Measurements from ENCODE around the gene ZNF155.

The ZNF155 gene

DNA sequence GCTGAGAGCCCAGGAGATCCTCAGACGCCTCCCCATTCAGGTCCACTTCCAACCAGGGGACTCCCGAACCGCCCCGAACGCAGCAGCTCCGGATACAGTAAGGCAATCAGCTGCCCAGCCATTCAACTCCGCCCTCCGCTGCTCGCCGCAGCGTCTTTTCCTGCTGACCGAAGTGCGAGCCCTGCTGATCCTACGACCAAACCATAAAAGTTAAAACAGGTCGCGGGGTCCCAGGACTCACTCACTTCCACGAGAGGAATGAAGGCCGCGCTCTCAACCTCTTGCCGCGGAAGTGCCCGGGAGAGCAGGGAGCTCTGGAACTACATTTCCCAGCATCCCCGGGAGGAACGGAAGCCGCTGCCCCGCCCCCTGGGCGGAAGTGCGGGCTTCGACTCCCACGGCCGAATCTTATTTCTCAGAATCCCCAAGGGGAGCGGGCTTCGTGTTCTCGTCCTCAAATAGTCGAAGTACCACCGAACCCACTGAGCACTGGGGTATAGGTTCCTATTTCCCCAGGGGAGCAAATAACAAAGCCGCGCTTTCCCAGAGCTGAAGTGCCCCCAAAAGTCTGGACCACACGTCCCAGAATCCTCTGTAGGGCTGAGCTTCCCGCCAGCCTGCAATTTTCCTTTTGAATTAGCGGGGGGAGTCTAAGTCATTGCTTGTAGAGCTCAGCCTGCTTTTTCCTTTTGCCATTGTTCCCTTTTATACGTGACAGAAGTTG is 48.8 kb upstream of the ZNF155 start, which contains the start of gene ZNF45 (continued):
- TF ChIP-seq, protein P1, sequence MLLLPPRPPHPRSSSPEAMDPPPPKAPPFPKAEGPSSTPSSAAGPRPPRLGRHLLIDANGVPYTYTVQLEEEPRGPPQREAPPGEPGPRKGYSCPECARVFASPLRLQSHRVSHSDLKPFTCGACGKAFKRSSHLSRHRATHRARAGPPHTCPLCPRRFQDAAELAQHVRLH (tag by site-specific recombination; IDR thresholded peaks at IDR 0.05) = peak; percentile 94
- no peak for TF ChIP-seq ZNF121 (tag by site-specific recombination; IDR thresholded peaks at IDR 0.05)
- no peak for TF ChIP-seq HOXD13 (CRISPR knock-in tag; IDR thresholded peaks at IDR 0.05; ENCODE audit: borderline replicate concordance)
- peak; percentile 98 for TF ChIP-seq KLF16 (tag by site-specific recombination; IDR thresholded peaks at IDR 0.05)
- TF ChIP-seq ZSCAN30 (tag by site-specific recombination; IDR thresholded peaks at IDR 0.05) = peak; percentile 63
- peak; percentile 53 for TF ChIP-seq WT1 (tag by site-specific recombination; IDR thresholded peaks at IDR 0.05)
- no peak for TF ChIP-seq GFI1B (tag by site-specific recombination; IDR thresholded peaks at IDR 0.05)
- TF ChIP-seq ZNF140 (tag by site-specific recombination; IDR thresholded peaks at IDR 0.05) = no peak
- TF ChIP-seq ZFP41 (tag by site-specific recombination; IDR thresholded peaks at IDR 0.05; ENCODE audit: borderline replicate concordance) = no peak
- TF ChIP-seq ZNF138 (tag by site-specific recombination; IDR thresholded peaks at IDR 0.05; ENCODE audit: borderline replicate concordance) = no peak
- peak; percentile 94 for TF ChIP-seq ZBTB17 (tag by site-specific recombination; IDR thresholded peaks at IDR 0.05)
- no peak for TF ChIP-seq ZNF549 (tag by site-specific recombination; IDR thresholded peaks at IDR 0.05)
- TF ChIP-seq ZNF629 (tag by site-specific recombination; IDR thresholded peaks at IDR 0.05) = peak; percentile 75
- TF ChIP-seq, protein P2, sequence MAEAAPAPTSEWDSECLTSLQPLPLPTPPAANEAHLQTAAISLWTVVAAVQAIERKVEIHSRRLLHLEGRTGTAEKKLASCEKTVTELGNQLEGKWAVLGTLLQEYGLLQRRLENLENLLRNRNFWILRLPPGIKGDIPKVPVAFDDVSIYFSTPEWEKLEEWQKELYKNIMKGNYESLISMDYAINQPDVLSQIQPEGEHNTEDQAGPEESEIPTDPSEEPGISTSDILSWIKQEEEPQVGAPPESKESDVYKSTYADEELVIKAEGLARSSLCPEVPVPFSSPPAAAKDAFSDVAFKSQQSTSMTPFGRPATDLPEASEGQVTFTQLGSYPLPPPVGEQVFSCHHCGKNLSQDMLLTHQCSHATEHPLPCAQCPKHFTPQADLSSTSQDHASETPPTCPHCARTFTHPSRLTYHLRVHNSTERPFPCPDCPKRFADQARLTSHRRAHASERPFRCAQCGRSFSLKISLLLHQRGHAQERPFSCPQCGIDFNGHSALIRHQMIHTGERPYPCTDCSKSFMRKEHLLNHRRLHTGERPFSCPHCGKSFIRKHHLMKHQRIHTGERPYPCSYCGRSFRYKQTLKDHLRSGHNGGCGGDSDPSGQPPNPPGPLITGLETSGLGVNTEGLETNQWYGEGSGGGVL (tag by site-specific recombination; IDR thresholded peaks at IDR 0.05) = peak; percentile 55
- TF ChIP-seq GLIS1 (tag by site-specific recombination; IDR thresholded peaks at IDR 0.05) = peak; percentile 83
- TF ChIP-seq, protein P3, sequence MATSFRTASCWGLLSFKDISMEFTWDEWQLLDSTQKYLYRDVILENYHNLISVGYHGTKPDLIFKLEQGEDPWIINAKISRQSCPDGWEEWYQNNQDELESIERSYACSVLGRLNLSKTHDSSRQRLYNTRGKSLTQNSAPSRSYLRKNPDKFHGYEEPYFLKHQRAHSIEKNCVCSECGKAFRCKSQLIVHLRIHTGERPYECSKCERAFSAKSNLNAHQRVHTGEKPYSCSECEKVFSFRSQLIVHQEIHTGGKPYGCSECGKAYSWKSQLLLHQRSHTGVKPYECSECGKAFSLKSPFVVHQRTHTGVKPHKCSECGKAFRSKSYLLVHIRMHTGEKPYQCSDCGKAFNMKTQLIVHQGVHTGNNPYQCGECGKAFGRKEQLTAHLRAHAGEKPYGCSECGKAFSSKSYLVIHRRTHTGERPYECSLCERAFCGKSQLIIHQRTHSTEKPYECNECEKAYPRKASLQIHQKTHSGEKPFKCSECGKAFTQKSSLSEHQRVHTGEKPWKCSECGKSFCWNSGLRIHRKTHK (tag by site-specific recombination; IDR thresholded peaks at IDR 0.05) = no peak
- TF ChIP-seq YY1 (tag by site-specific recombination; IDR thresholded peaks at IDR 0.05) = 0 out of 2 replicates have a peak, but pooled peaks have one; percentile 13
- TF ChIP-seq ZNF2 (tag by site-specific recombination; IDR thresholded peaks at IDR 0.05) = peak; percentile 97; the same call in 1 of the 2 replicates
- TF ChIP-seq IKZF3 (tag by site-specific recombination; IDR thresholded peaks at IDR 0.05) = peak; percentile 24; the same call in 1 of the 2 replicates
- TF ChIP-seq ZNF560 (tag by site-specific recombination; IDR thresholded peaks at IDR 0.05; ENCODE audit: borderline replicate concordance) = no peak
- TF ChIP-seq ZBTB20 (tag by site-specific recombination; IDR thresholded peaks at IDR 0.05) = peak; percentile 100
- TF ChIP-seq, protein P4, sequence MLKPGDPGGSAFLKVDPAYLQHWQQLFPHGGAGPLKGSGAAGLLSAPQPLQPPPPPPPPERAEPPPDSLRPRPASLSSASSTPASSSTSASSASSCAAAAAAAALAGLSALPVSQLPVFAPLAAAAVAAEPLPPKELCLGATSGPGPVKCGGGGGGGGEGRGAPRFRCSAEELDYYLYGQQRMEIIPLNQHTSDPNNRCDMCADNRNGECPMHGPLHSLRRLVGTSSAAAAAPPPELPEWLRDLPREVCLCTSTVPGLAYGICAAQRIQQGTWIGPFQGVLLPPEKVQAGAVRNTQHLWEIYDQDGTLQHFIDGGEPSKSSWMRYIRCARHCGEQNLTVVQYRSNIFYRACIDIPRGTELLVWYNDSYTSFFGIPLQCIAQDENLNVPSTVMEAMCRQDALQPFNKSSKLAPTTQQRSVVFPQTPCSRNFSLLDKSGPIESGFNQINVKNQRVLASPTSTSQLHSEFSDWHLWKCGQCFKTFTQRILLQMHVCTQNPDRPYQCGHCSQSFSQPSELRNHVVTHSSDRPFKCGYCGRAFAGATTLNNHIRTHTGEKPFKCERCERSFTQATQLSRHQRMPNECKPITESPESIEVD (tag by site-specific recombination; IDR thresholded peaks at IDR 0.05) = 0 out of 2 replicates have a peak, but pooled peaks have one; percentile 13
- TF ChIP-seq ZNF600 (tag by site-specific recombination; IDR thresholded peaks at IDR 0.05) = peak; percentile 100
- TF ChIP-seq, protein P5, sequence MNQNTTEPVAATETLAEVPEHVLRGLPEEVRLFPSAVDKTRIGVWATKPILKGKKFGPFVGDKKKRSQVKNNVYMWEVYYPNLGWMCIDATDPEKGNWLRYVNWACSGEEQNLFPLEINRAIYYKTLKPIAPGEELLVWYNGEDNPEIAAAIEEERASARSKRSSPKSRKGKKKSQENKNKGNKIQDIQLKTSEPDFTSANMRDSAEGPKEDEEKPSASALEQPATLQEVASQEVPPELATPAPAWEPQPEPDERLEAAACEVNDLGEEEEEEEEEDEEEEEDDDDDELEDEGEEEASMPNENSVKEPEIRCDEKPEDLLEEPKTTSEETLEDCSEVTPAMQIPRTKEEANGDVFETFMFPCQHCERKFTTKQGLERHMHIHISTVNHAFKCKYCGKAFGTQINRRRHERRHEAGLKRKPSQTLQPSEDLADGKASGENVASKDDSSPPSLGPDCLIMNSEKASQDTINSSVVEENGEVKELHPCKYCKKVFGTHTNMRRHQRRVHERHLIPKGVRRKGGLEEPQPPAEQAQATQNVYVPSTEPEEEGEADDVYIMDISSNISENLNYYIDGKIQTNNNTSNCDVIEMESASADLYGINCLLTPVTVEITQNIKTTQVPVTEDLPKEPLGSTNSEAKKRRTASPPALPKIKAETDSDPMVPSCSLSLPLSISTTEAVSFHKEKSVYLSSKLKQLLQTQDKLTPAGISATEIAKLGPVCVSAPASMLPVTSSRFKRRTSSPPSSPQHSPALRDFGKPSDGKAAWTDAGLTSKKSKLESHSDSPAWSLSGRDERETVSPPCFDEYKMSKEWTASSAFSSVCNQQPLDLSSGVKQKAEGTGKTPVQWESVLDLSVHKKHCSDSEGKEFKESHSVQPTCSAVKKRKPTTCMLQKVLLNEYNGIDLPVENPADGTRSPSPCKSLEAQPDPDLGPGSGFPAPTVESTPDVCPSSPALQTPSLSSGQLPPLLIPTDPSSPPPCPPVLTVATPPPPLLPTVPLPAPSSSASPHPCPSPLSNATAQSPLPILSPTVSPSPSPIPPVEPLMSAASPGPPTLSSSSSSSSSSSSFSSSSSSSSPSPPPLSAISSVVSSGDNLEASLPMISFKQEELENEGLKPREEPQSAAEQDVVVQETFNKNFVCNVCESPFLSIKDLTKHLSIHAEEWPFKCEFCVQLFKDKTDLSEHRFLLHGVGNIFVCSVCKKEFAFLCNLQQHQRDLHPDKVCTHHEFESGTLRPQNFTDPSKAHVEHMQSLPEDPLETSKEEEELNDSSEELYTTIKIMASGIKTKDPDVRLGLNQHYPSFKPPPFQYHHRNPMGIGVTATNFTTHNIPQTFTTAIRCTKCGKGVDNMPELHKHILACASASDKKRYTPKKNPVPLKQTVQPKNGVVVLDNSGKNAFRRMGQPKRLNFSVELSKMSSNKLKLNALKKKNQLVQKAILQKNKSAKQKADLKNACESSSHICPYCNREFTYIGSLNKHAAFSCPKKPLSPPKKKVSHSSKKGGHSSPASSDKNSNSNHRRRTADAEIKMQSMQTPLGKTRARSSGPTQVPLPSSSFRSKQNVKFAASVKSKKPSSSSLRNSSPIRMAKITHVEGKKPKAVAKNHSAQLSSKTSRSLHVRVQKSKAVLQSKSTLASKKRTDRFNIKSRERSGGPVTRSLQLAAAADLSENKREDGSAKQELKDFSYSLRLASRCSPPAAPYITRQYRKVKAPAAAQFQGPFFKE (tag by site-specific recombination; IDR thresholded peaks at IDR 0.05; ENCODE audit: borderline replicate concordance) = no peak
- TF ChIP-seq ZNF623 (tag by site-specific recombination; IDR thresholded peaks at IDR 0.05) = no peak; the same call in 1 of the 2 replicates
- peak; percentile 40; the same call in 1 of the 2 replicates for TF ChIP-seq KLF1 (tag by site-specific recombination; IDR thresholded peaks at IDR 0.05)
- no peak for TF ChIP-seq ZNF426 (tag by site-specific recombination; IDR thresholded peaks at IDR 0.05)
- no peak for TF ChIP-seq ZNF37A (tag by site-specific recombination; IDR thresholded peaks at IDR 0.05)
- peak; percentile 66; the same call in 1 of the 2 replicates for TF ChIP-seq ZNF394 (tag by site-specific recombination; IDR thresholded peaks at IDR 0.05; ENCODE audit: borderline replicate concordance)
